ENCODE measurements around the gene HIVEP3. TPM values are rescaled to one million over a fixed set of nuclear protein-coding genes. Genes with fewer than 3 reads are reported as not detected.

Gene HIVEP3
- polyA plus RNA-seq, 1 of the 3 experiments (the other 2 are of a cell fraction): 6.4 TPM

GRCh38 chr1:41936107-41936506, 17.4 kb upstream of the HIVEP3 start (continued):
- TF ChIP-seq REST (IDR thresholded peaks at IDR 0.05; ENCODE audit: low read depth, low read length) (0 out of 2 replicates have a peak, but pooled peaks have one; percentile 30), MAX (IDR thresholded peaks at IDR 0.05; ENCODE audit: low read depth) (peak; percentile 26; the same call in 1 of the 2 replicates), SIN3A (IDR thresholded peaks at IDR 0.05; ENCODE audit: borderline replicate concordance, low read depth, low read length) (no peak), EZH2phosphoT487 (IDR thresholded peaks at IDR 0.05; ENCODE audit: borderline replicate concordance, low read depth) (no peak), TAF1 (IDR thresholded peaks at IDR 0.05; ENCODE audit: borderline replicate concordance, low read depth, low read length) (no peak), TCF12 (IDR thresholded peaks at IDR 0.05) (peak; percentile 82), NFIC (IDR thresholded peaks at IDR 0.05; ENCODE audit: borderline replicate concordance) (peak; percentile 35; the same call in 1 of the 2 replicates)

GRCh38 chr1:41935226-41935625, 16.5 kb upstream of the HIVEP3 start:
- Histone ChIP-seq H3K4me1 (ENCODE audit: control insufficient read depth in 1 of 2, insufficient read depth in 2 of 2, low read depth in 1 of 2, low read length in 1 of 2) (peaks cover 0 to 12% of the 10 kb centered on the region in 2 experiments; a peak in 1 of 4 replicates), H3F3A (replicated peaks; ENCODE audit: insufficient read depth) (no peaks in the 10 kb centered on the region), H3K9me3 (no peaks in the 10 kb centered on the region), H3K36me3 (replicated peaks in 1 of 2; ENCODE audit: control insufficient read depth in 1 of 2, insufficient read depth in 2 of 2, low read length in 1 of 2) (peaks cover 0 to 3% of the 10 kb centered on the region in 2 experiments), H3K27me3 (ENCODE audit: insufficient read depth) (no peaks in the 10 kb centered on the region), H3K4me2 (peak overlapping the region; percentile 46; the same call in 1 of the 2 replicates), H4K20me1 (ENCODE audit: insufficient read depth) (no peaks in the 10 kb centered on the region), H3K9ac (no peak overlapping the region), H3K79me2 (ENCODE audit: insufficient read depth) (no peaks in the 10 kb centered on the region), H3K9me2 (no peaks in the 10 kb centered on the region; the same call in 1 of the 2 replicates), H3K27ac (ENCODE audit: low read depth in 2 of 2, low read length in 1 of 2) (peak overlapping the region in 1 of 2 experiments; percentile 65; a peak in 1 of 4 replicates), H3K4me3 (ENCODE audit: low read depth in 2 of 2, low read length in 1 of 2) (no peak overlapping the region), H2AFZ (ENCODE audit: low read depth) (no peak overlapping the region)
- DNase-seq: no peak
- peak; percentile 33; the same call in 1 of the 2 replicates for TF ChIP-seq GABPA (IDR thresholded peaks at IDR 0.05; ENCODE audit: low read depth)
- peak; percentile 81 for TF ChIP-seq TCF12 (IDR thresholded peaks at IDR 0.05)
- no peak for TF ChIP-seq CHD2 (IDR thresholded peaks at IDR 0.05; ENCODE audit: low read length, partially characterized antibody)
- TF ChIP-seq ZBTB33 (IDR thresholded peaks at IDR 0.05; ENCODE audit: borderline replicate concordance, low read depth): peak; percentile 7; the same call in 1 of the 2 replicates
- TF ChIP-seq IRF3 (IDR thresholded peaks at IDR 0.05; ENCODE audit: low read depth, low read length): no peak
- TF ChIP-seq EP300 (IDR thresholded peaks at IDR 0.05; ENCODE audit: borderline replicate concordance in 1 of 2, low read depth in 1 of 2, low read length in 1 of 2): peak in 1 of 2 experiments; percentile 67; a peak in 2 of 4 replicates
- peak; percentile 36; the same call in 1 of the 2 replicates for TF ChIP-seq FOSL2 (IDR thresholded peaks at IDR 0.05; ENCODE audit: borderline replicate concordance, low read depth)
- no peak for TF ChIP-seq TEAD4 (IDR thresholded peaks at IDR 0.05; ENCODE audit: borderline replicate concordance, insufficient read depth)
- no peak; the same call in 1 of the 2 replicates for TF ChIP-seq RXRA (IDR thresholded peaks at IDR 0.05; ENCODE audit: borderline replicate concordance, low read depth)
- no peak for TF ChIP-seq NRF1 (IDR thresholded peaks at IDR 0.05; ENCODE audit: low read depth, low read length)
- no peak for TF ChIP-seq SMC3 (IDR thresholded peaks at IDR 0.05; ENCODE audit: low read depth, low read length)
- no peak for TF ChIP-seq TAF1 (IDR thresholded peaks at IDR 0.05; ENCODE audit: borderline replicate concordance, low read depth, low read length)
- TF ChIP-seq PBX3 (IDR thresholded peaks at IDR 0.05): peak; percentile 83
- peak; percentile 49; the same call in 1 of the 2 replicates for TF ChIP-seq NFIC (IDR thresholded peaks at IDR 0.05; ENCODE audit: borderline replicate concordance)
- TF ChIP-seq POLR2AphosphoS5 (IDR thresholded peaks at IDR 0.05; ENCODE audit: low read depth, low read length): peak; percentile 28; the same call in 1 of the 2 replicates
- TF ChIP-seq ELF1 (IDR thresholded peaks at IDR 0.05): no peak
- no peak for TF ChIP-seq FOXJ3 (CRISPR knock-in tag; IDR thresholded peaks at IDR 0.05)
- 47% methylated on average over 1 of the region's 1 CpG for WGBS (ENCODE audit: low lambda C conversion rate)
- ChIA-PET CTCF (interaction anchor here (1.1 kb wide), 1 partner anchor 23 kb away, joined by 3 read pairs; no protein-coding TSS in a partner anchor), POLR2A (no interaction called here)
